GM12865 (cell line): Measurements from ENCODE around the gene SPESP1.

Experiments
- DNase-seq: peaks from one replicate; pipeline ENCODE4 v3.0.0; 2010; ENCODE audit warnings: low read depth
- H3K4me3 ChIP-seq: 2 replicates; pipeline ENCODE4 v1.5.1; 2011; ENCODE audit warnings: mild to moderate bottlenecking, low read depth, low read length, control low read depth
- CTCF ChIP-seq: IDR thresholded peaks from 2 replicates; pipeline ENCODE4 v1.5.1; 2011; ENCODE audit warnings: low read length, control low read depth, low read depth, inconsistent platforms; ENCODE audit not compliant: insufficient read depth; ENCODE audit errors: missing control alignments

SPESP1 gene

GRCh38 chr15:68897016-68897415 is 33.3 kb upstream of the SPESP1 start:
- no peak overlapping the region for H3K4me3 ChIP-seq
- no peak for DNase-seq
- no peak for TF ChIP-seq CTCF

DNA sequence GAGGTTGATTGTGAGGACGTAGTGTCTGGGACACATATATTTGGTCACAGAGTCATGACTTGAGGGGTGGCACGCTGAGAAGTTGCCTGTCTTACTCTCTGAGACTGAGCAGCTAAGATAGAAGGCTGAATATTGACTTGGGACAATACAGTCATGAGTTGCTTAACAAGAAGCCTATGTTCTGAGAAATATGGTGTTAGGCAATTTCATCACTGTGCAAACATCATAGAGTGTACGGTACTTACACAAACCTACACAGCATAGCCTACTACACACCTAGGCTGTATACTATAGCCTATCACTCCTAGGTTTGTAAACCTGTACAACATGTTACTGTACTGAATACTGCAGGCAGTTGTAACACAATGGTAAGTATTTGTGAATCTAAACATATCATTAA is 30.3 kb upstream of the SPESP1 start:
- H3K4me3 ChIP-seq = no peak overlapping the region
- no peak for DNase-seq
- no peak for TF ChIP-seq CTCF

DNA sequence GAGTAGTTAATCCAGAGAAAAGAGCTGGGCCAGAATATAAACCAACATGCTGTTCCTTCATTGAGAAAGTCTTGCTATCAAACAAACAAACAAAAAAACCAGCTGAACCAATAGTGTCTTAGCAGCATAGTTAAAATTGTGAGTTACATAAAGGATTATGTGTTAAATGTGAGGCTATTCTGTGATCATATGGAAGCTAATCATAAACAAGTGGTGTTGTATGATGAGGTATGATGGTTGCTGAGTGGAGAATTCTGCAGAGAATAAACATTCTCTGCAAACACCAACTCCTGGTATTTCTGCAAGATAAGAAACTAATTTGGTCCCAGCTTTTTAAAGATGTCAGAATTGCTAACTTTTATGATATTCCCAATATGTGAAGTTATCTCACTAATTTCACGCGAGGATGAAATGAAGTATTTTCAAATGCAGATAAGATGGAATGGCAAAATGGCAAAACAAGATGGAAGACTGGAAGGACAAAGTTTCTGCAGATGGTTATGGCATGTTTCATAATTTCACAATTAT is 22.9 kb upstream of the SPESP1 start:
- no peak for TF ChIP-seq CTCF
- no peak for DNase-seq
- no peak overlapping the region for H3K4me3 ChIP-seq

GRCh38 chr15:68909601-68910100 is 20.7 kb upstream of the SPESP1 start:
- DNase-seq = no peak
- TF ChIP-seq CTCF = no peak
- no peak overlapping the region for H3K4me3 ChIP-seq

DNA sequence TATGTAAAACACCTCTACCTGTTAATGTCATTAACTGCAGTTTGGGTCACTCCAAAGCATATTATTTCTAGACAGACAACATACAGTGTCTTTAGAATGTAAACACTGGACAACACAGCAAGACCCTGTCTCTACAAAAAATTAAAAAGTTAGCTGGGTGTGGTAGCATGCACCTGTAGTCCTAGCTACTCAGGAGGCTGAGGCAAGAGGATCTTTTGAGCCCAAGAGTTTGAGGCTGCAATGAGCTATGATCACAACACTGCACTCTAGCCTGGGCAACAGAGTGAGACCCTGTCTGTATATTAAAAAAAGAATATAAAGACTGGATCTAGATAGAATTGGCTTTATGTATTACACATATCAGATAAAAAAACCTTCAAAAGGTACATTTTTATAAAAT is 20.0 kb upstream of the SPESP1 start:
- no peak for DNase-seq
- H3K4me3 ChIP-seq = no peak overlapping the region
- TF ChIP-seq CTCF = no peak

DNA sequence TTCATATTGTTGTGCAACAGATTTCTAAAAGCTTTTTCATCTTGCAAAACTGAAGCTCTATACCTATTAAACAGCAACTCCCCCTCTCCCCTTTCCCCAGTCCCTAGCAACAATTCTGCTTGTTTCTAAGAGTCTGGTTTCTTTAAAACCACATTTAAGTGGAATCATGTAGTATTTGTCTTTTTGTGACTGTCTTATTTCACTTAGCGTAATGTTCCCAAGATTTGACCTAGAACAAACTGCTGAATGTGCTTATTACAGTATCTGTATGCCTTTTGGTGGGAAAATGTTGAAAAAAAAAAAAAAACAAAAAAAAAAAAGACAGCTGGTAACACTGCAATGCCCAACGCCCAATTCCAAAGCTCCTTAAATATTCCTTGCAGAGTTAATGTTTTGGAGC is 19.5 kb upstream of the SPESP1 start:
- no peak overlapping the region for H3K4me3 ChIP-seq
- no peak for DNase-seq
- no peak for TF ChIP-seq CTCF

- no peak for TF ChIP-seq CTCF
- DNase-seq = no peak
- no peak overlapping the region for H3K4me3 ChIP-seq
Observed at GRCh38 chr15:68921926-68922325, 8.4 kb upstream of the SPESP1 start.
